ENCODE measurements around the gene ADGRF3. TPM values are rescaled to one million over a fixed set of nuclear protein-coding genes. Genes with fewer than 3 reads are reported as not detected.

ADGRF3 gene
- total and polyA plus RNA-seq, 10 of the 15 experiments (the other 5 are each of a cell fraction or from before 2014, with no cell fraction given), result 0.03 to 3.1 (median 0.84) TPM

DNA sequence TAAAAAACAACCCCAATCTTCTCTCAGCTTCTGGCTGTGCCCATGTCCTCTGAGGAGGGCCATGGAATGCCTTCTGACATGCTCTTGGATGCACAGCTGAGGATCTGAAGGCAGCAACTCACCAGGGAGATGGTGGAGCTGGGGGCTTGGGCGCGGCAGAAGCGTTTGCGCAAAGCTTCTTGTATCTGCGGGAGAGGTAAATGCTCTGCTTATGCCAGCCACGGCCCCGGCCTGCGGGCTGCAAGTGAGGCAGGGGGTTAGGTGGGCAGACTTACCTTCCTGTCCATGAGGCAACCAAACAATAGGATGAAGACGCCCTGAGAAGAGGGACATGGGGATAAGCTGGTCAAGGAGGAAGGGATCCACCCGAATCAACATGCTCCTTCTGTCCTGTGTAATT is 36.7 kb downstream of the ADGRF3 start:
- intact Hi-C loops (cut with micrococcal nuclease; ENCODE audit: unreplicated experiment), result no loop called here
- WGBS (ENCODE audit: insufficient coverage, insufficient replicate concordance, low lambda C conversion rate, missing lambda C conversion rate), result 84% methylated on average over 10 of the region's 10 CpGs
- ChIA-PET CTCF (interaction anchor here (1.0 to 1.2 kb wide), 2 partner anchors 10 to 21 kb away, joined by 4 to 5 read pairs; no protein-coding TSS in a partner anchor), POLR2A (no interaction called here), RAD21 (ENCODE audit: unreplicated experiment) (no interaction called here), SMC1A (ENCODE audit: uncharacterized antibody, unreplicated experiment) (no interaction called here)
- ATAC-seq (no peak), FAIRE-seq (no peak), DNase-seq (ENCODE audit: low read depth, low spot score) (no peak)
- Histone ChIP-seq H3K4me2 (ENCODE audit: control insufficient read depth, insufficient read depth) (no peak overlapping the region), H3K36me3 (ENCODE audit: control insufficient read depth in 2 of 2, insufficient read depth in 2 of 2, low read length in 1 of 2) (no peaks in the 10 kb centered on the region), H2AFZ (ENCODE audit: control insufficient read depth, low read depth, low read length) (no peak overlapping the region), H3K9me3 (replicated peaks; ENCODE audit: control insufficient read depth, insufficient read depth, low read length) (no peaks in the 10 kb centered on the region), H3K27me3 (replicated peaks in 1 of 2; ENCODE audit: control insufficient read depth in 2 of 2, insufficient read depth in 2 of 2, low read length in 1 of 2) (no peaks in the 10 kb centered on the region), H3K79me2 (ENCODE audit: control insufficient read depth, insufficient read depth, low read length) (no peaks in the 10 kb centered on the region), H3K9ac (ENCODE audit: control insufficient read depth, insufficient read depth, low read length) (no peak overlapping the region), H4K20me1 (ENCODE audit: control insufficient read depth, insufficient read depth) (no peaks in the 10 kb centered on the region), H3K4me1 (ENCODE audit: control insufficient read depth, insufficient read depth, low read length) (no peaks in the 10 kb centered on the region), H3K4me3 (no peak overlapping the region), H3K27ac (ENCODE audit: control insufficient read depth, insufficient read depth) (no peak overlapping the region)
- TF ChIP-seq, protein P1, sequence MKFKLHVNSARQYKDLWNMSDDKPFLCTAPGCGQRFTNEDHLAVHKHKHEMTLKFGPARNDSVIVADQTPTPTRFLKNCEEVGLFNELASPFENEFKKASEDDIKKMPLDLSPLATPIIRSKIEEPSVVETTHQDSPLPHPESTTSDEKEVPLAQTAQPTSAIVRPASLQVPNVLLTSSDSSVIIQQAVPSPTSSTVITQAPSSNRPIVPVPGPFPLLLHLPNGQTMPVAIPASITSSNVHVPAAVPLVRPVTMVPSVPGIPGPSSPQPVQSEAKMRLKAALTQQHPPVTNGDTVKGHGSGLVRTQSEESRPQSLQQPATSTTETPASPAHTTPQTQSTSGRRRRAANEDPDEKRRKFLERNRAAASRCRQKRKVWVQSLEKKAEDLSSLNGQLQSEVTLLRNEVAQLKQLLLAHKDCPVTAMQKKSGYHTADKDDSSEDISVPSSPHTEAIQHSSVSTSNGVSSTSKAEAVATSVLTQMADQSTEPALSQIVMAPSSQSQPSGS (IDR thresholded peaks at IDR 0.05; ENCODE audit: low read length), result no peak
- TF ChIP-seq PML (IDR thresholded peaks at IDR 0.05; ENCODE audit: low read length), result no peak
- no peak for TF ChIP-seq TCF7 (IDR thresholded peaks at IDR 0.05; ENCODE audit: borderline replicate concordance)
- TF ChIP-seq SRF (IDR thresholded peaks at IDR 0.05; ENCODE audit: low read depth in 2 of 2, low read length in 2 of 2), result no peak
- no peak for TF ChIP-seq IKZF2 (IDR thresholded peaks at IDR 0.05)
- TF ChIP-seq BRCA1 (IDR thresholded peaks at IDR 0.05; ENCODE audit: low read depth, low read length), result no peak
- no peak for TF ChIP-seq SP1 (IDR thresholded peaks at IDR 0.05; ENCODE audit: low read depth, low read length)
- no peak for TF ChIP-seq CBX5 (IDR thresholded peaks at IDR 0.05; ENCODE audit: low read depth)
- BruUV-seq (replicated peaks), result no TSS peak
- in situ Hi-C loops (cut with MboI), result no loop called here

Data from GM12878 (cell line).